ENCODE results near the gene ITGAV.

Gene ITGAV

GRCh38 chr2:186675380-186675779, 85.5 kb downstream of the ITGAV start:
- no peak for DNase-seq (ENCODE audit: low read depth)
- no peak overlapping the region for H3K4me3 ChIP-seq (ENCODE audit: low read depth, low read length)
- no peak for TF ChIP-seq CTCF (IDR thresholded peaks at IDR 0.05; ENCODE audit: low read depth, low read length, missing control alignments)

GRCh38 chr2:186683341-186683740, 93.5 kb downstream of the ITGAV start:
- no peak overlapping the region for H3K4me3 ChIP-seq (ENCODE audit: low read depth, low read length)
- DNase-seq (ENCODE audit: low read depth): no peak
- TF ChIP-seq CTCF (IDR thresholded peaks at IDR 0.05; ENCODE audit: low read depth, low read length, missing control alignments): no peak

- TF ChIP-seq CTCF (IDR thresholded peaks at IDR 0.05; ENCODE audit: low read depth, low read length, missing control alignments): no peak
- DNase-seq (ENCODE audit: low read depth): no peak
- no peak overlapping the region for H3K4me3 ChIP-seq (ENCODE audit: low read depth, low read length)
These were observed 98.0 kb downstream of the ITGAV start for GRCh38 chr2:186687807-186688211.

- H3K4me3 ChIP-seq (ENCODE audit: low read depth, low read length): no peak overlapping the region
- TF ChIP-seq CTCF (IDR thresholded peaks at IDR 0.05; ENCODE audit: low read depth, low read length, missing control alignments): no peak
- no peak for DNase-seq (ENCODE audit: low read depth)
These were observed 99.0 kb downstream of the ITGAV start for GRCh38 chr2:186688813-186689212.

GRCh38 chr2:186690786-186691185, 100.9 kb downstream of the ITGAV start:
- TF ChIP-seq CTCF (IDR thresholded peaks at IDR 0.05; ENCODE audit: low read depth, low read length, missing control alignments): no peak
- no peak for DNase-seq (ENCODE audit: low read depth)
- H3K4me3 ChIP-seq (ENCODE audit: low read depth, low read length): no peak overlapping the region

- H3K4me3 ChIP-seq (ENCODE audit: low read depth, low read length): no peak overlapping the region
- DNase-seq (ENCODE audit: low read depth): no peak
- no peak for TF ChIP-seq CTCF (IDR thresholded peaks at IDR 0.05; ENCODE audit: low read depth, low read length, missing control alignments)
These were observed 101.4 kb downstream of the ITGAV start for GRCh38 chr2:186691231-186691630.

GRCh38 chr2:186691900-186692299, 102.0 kb downstream of the ITGAV start:
- no peak for TF ChIP-seq CTCF (IDR thresholded peaks at IDR 0.05; ENCODE audit: low read depth, low read length, missing control alignments)
- no peak for DNase-seq (ENCODE audit: low read depth)
- H3K4me3 ChIP-seq (ENCODE audit: low read depth, low read length): no peak overlapping the region
